ENCODE data around the gene FMNL3.
A peak's percentile ranks its signal among the peaks of the same experiment; 100 is the strongest.

FMNL3 gene

DNA sequence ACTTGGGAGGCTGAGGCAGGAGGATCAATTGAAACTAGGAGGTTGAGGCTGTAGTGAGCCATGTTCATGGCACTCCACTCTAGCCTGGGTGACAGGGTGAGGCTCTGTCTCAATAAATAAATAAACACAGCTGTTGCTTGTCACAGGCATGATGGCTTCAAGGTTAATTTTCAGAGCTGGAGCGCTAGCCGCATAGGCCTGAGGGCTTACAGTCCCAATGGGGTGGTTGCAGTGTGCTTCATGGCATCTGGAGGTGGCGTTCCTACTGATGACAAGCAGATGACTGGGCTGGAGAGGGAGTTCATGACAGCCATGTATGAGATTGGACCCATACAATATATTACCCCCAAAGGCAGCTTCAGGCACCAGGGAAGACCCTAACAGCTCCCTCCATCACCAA is 1.6 kb upstream of the FMNL3 start:
- DNase-seq (ENCODE audit: low spot score) = no peak
- TF ChIP-seq, protein P1, sequence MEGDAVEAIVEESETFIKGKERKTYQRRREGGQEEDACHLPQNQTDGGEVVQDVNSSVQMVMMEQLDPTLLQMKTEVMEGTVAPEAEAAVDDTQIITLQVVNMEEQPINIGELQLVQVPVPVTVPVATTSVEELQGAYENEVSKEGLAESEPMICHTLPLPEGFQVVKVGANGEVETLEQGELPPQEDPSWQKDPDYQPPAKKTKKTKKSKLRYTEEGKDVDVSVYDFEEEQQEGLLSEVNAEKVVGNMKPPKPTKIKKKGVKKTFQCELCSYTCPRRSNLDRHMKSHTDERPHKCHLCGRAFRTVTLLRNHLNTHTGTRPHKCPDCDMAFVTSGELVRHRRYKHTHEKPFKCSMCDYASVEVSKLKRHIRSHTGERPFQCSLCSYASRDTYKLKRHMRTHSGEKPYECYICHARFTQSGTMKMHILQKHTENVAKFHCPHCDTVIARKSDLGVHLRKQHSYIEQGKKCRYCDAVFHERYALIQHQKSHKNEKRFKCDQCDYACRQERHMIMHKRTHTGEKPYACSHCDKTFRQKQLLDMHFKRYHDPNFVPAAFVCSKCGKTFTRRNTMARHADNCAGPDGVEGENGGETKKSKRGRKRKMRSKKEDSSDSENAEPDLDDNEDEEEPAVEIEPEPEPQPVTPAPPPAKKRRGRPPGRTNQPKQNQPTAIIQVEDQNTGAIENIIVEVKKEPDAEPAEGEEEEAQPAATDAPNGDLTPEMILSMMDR (IDR thresholded peaks at IDR 0.05; ENCODE audit: borderline replicate concordance, control extremely low read depth, extremely low read depth, insufficient read depth, missing control alignments) = no peak
- in situ Hi-C loops (cut with MboI; ENCODE audit: low sequenced_read_pairs, unreplicated experiment) = no loop called here

DNA sequence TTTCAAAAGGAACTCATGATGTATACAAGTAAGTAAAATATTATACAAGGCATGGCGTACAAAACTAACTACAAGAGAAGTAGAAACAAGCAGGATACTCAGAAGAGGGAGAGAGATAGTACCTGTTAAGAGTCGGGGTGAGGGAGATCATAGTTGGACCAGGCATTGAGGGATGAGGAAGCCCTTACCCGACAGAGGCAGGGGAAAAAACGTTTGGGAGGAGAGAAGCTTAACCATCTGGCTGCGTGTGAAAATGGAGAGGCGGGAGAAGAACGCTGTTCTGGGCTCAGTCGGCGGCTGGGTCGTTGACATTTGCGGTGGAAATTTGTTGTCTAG is 575 bp upstream of the FMNL3 start:
- in situ Hi-C loops (cut with MboI; ENCODE audit: low sequenced_read_pairs, unreplicated experiment) = no loop called here
- DNase-seq (ENCODE audit: low spot score) = no peak
- TF ChIP-seq, protein P1 (IDR thresholded peaks at IDR 0.05; ENCODE audit: borderline replicate concordance, control extremely low read depth, extremely low read depth, insufficient read depth, missing control alignments) = no peak

DNA sequence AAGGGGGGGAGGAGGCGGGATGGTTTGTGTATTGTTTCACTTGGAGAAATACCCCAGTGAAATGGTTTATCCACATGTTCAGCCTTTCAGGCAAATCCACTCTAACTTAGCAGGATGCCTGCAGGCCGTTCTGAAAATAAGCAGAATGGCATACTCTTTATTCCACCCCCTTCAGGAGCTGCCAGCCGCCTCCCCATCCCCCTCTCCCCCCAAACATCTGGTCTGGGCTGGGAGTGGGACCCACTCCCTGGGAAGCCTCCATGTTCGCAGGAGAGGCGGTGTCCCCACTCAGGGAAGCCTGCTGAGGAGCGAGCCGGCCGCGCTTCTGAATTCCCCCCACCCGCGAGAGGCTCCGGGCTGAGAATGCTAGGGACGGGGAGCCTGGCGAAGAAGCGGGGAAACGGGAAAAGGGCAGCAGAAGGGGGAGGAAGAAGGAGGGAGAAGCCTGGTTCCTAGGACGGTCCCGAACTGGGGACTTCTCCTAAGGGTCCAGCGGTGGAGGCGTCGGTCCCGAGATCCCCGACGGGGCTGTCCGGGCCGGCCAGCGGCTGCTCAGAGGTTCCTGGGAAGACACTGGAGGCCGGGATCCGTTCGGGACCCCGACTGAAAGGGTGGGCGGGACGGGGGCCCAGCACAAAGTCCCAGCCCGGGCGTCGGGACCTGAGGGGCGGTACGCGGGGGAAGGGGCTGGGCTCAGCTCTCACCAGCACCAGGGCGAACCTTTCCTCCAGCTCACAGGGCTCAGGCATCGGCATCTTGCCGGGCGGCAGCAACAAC is 666 bp downstream of the FMNL3 start:
- in situ Hi-C loops (cut with MboI; ENCODE audit: low sequenced_read_pairs, unreplicated experiment) = no loop called here
- TF ChIP-seq, protein P1 (IDR thresholded peaks at IDR 0.05; ENCODE audit: borderline replicate concordance, control extremely low read depth, extremely low read depth, insufficient read depth, missing control alignments) = no peak
- DNase-seq (ENCODE audit: low spot score) = no peak

DNA sequence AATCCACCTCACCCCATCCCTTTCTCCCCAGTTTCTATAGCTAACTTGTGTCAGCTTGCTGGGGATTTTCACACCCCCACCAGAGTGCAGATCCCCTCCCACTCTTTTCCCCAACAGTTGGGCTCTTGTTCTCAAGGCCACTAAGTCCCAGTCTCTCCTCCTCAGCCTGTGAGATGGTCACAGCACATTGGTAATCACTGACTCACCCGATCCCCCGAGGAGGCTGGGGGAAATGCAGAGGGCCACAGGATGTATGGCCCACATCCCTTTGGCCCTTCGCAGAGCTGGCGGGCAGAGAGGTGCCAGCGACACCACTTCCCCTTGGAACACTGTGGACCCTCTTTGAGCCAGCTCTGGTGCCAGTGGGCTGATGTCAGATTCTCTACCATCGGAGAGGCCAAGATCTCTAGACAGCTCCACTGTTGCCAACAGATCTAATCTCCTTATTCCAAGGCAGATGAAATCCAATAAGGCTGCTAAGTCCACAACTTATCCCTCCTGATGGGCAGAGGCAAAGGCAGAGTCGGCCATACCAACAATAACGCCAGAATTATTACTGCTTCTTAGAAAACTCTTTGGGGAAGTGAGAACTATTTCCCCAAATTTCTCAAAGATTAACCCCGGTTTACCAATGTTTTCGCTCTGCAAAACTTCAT is 1.6 kb downstream of the FMNL3 start:
- in situ Hi-C loops (cut with MboI; ENCODE audit: low sequenced_read_pairs, unreplicated experiment) = no loop called here
- DNase-seq (ENCODE audit: low spot score) = peak; percentile 58
- TF ChIP-seq, protein P1 (IDR thresholded peaks at IDR 0.05; ENCODE audit: borderline replicate concordance, control extremely low read depth, extremely low read depth, insufficient read depth, missing control alignments) = no peak

DNA sequence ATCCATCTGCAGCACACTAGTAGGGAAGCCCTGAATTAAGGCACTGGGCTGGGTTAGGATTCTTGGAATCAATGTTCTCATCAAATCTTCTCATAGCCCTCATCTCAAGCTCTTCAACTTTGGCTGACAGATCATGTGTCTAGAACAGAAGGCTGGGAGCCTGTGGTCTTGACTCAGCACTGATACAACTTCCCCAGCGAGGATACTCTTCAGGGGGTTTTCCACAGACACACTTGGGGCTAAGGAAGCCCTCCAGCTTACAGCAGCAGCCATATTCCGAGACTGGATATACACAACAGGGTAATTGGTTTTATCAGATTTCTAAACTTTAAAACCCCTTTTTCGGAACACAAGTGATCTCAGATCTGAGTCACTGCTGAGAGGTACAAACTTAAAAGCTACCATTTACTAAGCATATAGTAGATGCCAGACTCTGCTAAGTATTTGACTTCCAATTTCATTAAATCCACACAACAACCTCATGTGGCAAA is 3.5 kb downstream of the FMNL3 start:
- TF ChIP-seq, protein P1 (IDR thresholded peaks at IDR 0.05; ENCODE audit: borderline replicate concordance, control extremely low read depth, extremely low read depth, insufficient read depth, missing control alignments) = no peak
- peak; percentile 63 for DNase-seq (ENCODE audit: low spot score)
- in situ Hi-C loops (cut with MboI; ENCODE audit: low sequenced_read_pairs, unreplicated experiment) = no loop called here

DNA sequence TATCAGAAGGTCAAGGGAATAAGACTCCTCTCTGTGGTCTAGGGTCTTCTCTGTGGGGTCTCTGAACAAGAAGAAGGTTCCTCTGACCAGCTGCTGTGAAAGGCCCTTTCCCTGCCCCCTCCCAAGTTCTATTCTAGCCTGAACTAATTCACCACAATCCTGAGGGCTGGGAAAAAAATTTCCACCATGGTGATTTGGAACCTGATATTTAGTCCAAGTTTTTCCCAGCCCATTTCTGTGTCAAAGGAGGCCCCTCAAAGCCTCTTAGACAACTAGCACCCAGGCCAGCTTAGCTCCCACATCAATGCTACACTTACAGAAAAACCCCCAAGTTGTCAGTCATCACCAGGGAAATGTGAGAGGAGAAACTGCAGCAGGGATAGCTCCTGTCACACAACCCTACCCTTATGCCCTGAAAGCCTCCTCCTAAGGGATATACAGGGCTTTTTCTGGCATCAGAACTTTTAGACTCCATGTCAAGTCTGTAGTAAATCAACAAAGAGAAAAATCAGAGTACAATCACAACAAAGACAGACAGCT is 4.5 kb downstream of the FMNL3 start:
- DNase-seq (ENCODE audit: low spot score) = no peak
- TF ChIP-seq, protein P1 (IDR thresholded peaks at IDR 0.05; ENCODE audit: borderline replicate concordance, control extremely low read depth, extremely low read depth, insufficient read depth, missing control alignments) = no peak
- in situ Hi-C loops (cut with MboI; ENCODE audit: low sequenced_read_pairs, unreplicated experiment) = no loop called here
